GM12878 (cell line): ENCODE data around the gene PLG.

ENCODE experiments used
- BHLHE40 ChIP-seq, 2 experiments: fragments of 450-650 bp in 1 of 2; IDR thresholded peaks; 2 replicates each; pipeline ENCODE4 v1.6.1; 2011 to 2017; ENCODE audit warnings: low read depth in 2 of 2, borderline replicate concordance in 1 of 2, improper control_type of control experiment in 1 of 2, low read length in 1 of 2, mild to moderate bottlenecking in 1 of 2
- CBX3 ChIP-seq: fragments of 200-600 bp; sonication (generic); IDR thresholded peaks from 2 replicates; pipeline ENCODE4 v1.6.1; 2016; ENCODE audit warnings: low read depth, borderline replicate concordance
- EP300 ChIP-seq, 2 experiments: fragments of 150-350 bp in 1 of 2; IDR thresholded peaks; 2 replicates each; pipeline ENCODE4 v1.6.1; 2011 to 2012; ENCODE audit warnings: low read depth in 2 of 2, low read length in 2 of 2, borderline replicate concordance in 1 of 2, improper control_type of control experiment in 1 of 2, inconsistent platforms in 1 of 2; ENCODE audit not compliant: control insufficient read depth in 1 of 2
- ESRRA ChIP-seq: IDR thresholded peaks from 2 replicates; pipeline ENCODE4 v1.6.1; 2012; ENCODE audit warnings: mild to moderate bottlenecking, low read length, improper control_type of control experiment
- JUNB ChIP-seq: IDR thresholded peaks from 2 replicates; pipeline ENCODE4 v1.6.1; 2016; ENCODE audit warnings: antibody characterized with exemption, mild to moderate bottlenecking
- NR2C1 ChIP-seq: fragments of 450-650 bp; IDR thresholded peaks from 2 replicates; pipeline ENCODE4 v1.6.1; 2017; ENCODE audit warnings: antibody characterized with exemption, mild to moderate bottlenecking, moderate library complexity
- PBX3 ChIP-seq: IDR thresholded peaks from 2 replicates; pipeline ENCODE4 v1.6.1; 2011; ENCODE audit warnings: mild to moderate bottlenecking, low read depth, low read length, moderate library complexity; ENCODE audit not compliant: insufficient replicate concordance
- SREBF1 ChIP-seq: IDR thresholded peaks from 2 replicates; pipeline ENCODE4 v1.6.1; 2012; ENCODE audit warnings: mild to moderate bottlenecking, low read length
- YY1 ChIP-seq: IDR thresholded peaks from 2 replicates; pipeline ENCODE4 v1.6.1; 2011; ENCODE audit warnings: low read depth, mild to moderate bottlenecking, low read length
- TF ChIP-seq, protein P1 (sequence below), 3 experiments: IDR thresholded peaks in 2 of 3; conservative IDR thresholded peaks in 1 of 3; 2 replicates each; pipeline ENCODE4 v1.5.1; 2011; ENCODE audit warnings: low read depth in 3 of 3, low read length in 3 of 3, mild to moderate bottlenecking in 3 of 3, control low read depth in 2 of 3, moderate library complexity in 2 of 3, inconsistent platforms in 1 of 3, mixed read lengths in 1 of 3; ENCODE audit not compliant: control insufficient read depth in 2 of 3, insufficient read depth in 1 of 3; ENCODE audit errors: extremely low read depth in 1 of 3

DNA sequence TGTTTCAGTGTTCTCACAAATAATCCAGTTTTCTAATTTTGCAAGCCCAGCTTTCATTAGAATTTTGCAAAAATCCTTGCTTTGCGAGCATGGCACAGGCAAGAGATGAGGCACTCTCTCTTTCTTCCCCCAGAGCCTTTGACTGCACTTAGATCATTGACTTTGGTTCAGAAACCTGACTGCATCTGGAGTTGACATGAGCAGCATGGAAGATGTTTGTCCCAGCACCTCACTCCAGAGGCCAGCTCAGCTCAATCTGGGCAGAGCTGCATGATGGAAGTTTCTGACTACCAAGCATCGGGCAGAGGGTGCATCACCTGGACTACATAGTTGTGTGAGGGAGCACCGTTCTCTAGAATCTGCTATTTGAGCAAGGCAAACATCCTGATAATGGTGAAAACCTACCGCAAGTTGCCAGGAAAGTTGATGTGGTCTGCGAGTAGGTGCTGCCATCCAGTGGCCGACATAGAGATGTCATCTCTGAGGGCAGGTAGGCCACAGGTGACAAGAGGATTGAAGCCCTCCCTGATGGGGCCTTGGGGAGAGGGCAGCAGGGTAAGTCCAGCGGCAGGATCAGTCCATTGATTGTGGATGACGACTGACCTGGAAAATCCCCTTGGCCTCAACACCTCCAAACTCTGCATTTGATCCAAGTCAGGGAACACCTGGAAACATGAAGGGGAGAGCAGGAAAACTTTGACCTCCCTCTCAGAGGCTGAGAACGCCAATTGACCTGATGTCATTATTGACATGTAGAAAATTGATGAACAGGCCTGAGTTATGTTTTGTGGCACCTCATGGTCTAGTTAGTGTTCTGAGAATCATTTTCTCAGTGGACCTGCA, 34.2 kb upstream of the PLG start:
- TF ChIP-seq NR2C1 (no peak), BHLHE40 (IDR thresholded peaks at IDR 0.05; ENCODE audit: borderline replicate concordance in 1 of 2, low read depth in 2 of 2, low read length in 1 of 2) (no peak), PBX3 (no peak), ESRRA (no peak), YY1 (no peak), CBX3 (no peak), EP300 (IDR thresholded peaks at IDR 0.05; ENCODE audit: borderline replicate concordance in 1 of 2, control insufficient read depth in 1 of 2, low read depth in 2 of 2, low read length in 2 of 2) (no peak), SREBF1 (no peak), JUNB (no peak)
- TF ChIP-seq, protein P1, sequence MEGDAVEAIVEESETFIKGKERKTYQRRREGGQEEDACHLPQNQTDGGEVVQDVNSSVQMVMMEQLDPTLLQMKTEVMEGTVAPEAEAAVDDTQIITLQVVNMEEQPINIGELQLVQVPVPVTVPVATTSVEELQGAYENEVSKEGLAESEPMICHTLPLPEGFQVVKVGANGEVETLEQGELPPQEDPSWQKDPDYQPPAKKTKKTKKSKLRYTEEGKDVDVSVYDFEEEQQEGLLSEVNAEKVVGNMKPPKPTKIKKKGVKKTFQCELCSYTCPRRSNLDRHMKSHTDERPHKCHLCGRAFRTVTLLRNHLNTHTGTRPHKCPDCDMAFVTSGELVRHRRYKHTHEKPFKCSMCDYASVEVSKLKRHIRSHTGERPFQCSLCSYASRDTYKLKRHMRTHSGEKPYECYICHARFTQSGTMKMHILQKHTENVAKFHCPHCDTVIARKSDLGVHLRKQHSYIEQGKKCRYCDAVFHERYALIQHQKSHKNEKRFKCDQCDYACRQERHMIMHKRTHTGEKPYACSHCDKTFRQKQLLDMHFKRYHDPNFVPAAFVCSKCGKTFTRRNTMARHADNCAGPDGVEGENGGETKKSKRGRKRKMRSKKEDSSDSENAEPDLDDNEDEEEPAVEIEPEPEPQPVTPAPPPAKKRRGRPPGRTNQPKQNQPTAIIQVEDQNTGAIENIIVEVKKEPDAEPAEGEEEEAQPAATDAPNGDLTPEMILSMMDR (IDR thresholded peaks at IDR 0.05 in 2 of 3, conservative IDR thresholded peaks at IDR 0.05 in 1 of 3; ENCODE audit: control insufficient read depth in 2 of 3, extremely low read depth in 1 of 3, insufficient read depth in 1 of 3, low read depth in 3 of 3, low read length in 3 of 3): peak; percentile 61 to 78 (median 63)
